Heart left ventricle (tissue), 13 donors: ENCODE data around the gene SFMBT2.

Experiments used
- POLR2A ChIP-seq, 2 donors: fragments of 450-650 bp; IDR thresholded peaks; one replicate each; pipeline ENCODE4 v1.6.1; 2017; ENCODE audit warnings: antibody characterized with exemption in 2 of 2, mild to moderate bottlenecking in 2 of 2, moderate library complexity in 2 of 2
- TF ChIP-seq, protein P1 (sequence below), 12 donors: fragments of 200-600 bp; sonication (generic) in 4 of 12; IDR thresholded peaks; one replicate each; pipeline versions ENCODE4 v1.5.0 to v1.8.0; 2018 to 2022; ENCODE audit warnings: antibody characterized with exemption in 12 of 12, mild to moderate bottlenecking in 5 of 12
- donor health status: ischemic (EF 13 %, LVEDD 7.1; RV severe dilation, severe dysfunction).
- donor health status: DM: no; HTN: yes; CAD: no.
- donor health status: DM: no; HTN: no; CAD: no.
- donor health status: ischemic (EF 25% LVEDD 6.9; RV normal size, moderate dysfunction).
- donor health status: ischemic (EF 25% LVEDD 5.7; RV mildly dilated, moderate dysfunction).
- donor health status: ischemic (EF 35%, LVEDD 5.7; RV mildly dilated, moderate dysfunction).
- donor health status: nonischemic (EF 11% LVEDD 7.7; RV severe dilation, severe dysfunction).
- donor health status: DM: yes; HTN: yes; CAD: no.
- donor health status: PGD.
- donor health status: ischemic (EF 29% LVEDD 5.4; RV normal size, mild dysfunction).
- donor health status: nonischemic (EF 23%, LVEDD 6.1; RV moderate dilation, normal function).

DNA sequence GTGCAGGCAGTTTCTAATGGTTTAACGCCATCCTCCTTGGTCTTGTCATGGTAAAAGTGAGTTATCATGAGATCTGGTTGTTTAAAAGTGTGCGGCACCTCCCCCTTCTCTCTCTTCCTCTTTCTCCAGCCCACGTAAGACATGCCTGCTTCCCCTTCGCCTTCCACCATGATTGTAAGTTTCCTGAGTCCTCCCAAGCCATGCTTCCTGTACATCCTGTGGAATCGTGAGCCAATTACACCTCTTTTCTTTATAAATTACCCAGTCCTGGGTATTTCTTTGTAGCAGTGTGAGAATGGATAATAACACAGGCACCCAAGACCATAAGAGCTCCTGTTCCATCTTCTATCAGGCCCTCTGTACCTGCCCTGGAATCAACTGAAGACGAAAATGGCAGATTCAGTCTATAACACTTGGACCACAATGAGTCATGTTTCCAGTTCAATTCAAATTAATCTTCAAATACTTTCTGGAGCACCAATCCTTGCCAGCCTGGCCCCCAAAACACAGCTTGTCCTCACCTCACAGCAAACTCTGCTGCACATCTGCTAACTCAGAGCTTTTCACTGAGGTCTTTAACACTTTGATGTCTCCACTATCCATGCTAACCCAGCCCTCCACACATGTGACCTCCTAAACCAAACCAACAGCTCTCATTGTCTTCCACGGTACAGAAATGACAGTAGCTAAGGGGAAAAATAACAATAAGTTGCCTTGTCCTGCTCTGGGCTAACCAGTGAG, 73.2 kb downstream of the SFMBT2 start:
- TF ChIP-seq POLR2A (IDR thresholded peaks at IDR 0.05): no peak
- TF ChIP-seq, protein P1, sequence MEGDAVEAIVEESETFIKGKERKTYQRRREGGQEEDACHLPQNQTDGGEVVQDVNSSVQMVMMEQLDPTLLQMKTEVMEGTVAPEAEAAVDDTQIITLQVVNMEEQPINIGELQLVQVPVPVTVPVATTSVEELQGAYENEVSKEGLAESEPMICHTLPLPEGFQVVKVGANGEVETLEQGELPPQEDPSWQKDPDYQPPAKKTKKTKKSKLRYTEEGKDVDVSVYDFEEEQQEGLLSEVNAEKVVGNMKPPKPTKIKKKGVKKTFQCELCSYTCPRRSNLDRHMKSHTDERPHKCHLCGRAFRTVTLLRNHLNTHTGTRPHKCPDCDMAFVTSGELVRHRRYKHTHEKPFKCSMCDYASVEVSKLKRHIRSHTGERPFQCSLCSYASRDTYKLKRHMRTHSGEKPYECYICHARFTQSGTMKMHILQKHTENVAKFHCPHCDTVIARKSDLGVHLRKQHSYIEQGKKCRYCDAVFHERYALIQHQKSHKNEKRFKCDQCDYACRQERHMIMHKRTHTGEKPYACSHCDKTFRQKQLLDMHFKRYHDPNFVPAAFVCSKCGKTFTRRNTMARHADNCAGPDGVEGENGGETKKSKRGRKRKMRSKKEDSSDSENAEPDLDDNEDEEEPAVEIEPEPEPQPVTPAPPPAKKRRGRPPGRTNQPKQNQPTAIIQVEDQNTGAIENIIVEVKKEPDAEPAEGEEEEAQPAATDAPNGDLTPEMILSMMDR (IDR thresholded peaks at IDR 0.05): no peak
